ENCODE data around the gene OR52W1. TPM values are rescaled to one million over a fixed set of nuclear protein-coding genes. Genes with fewer than 3 reads are reported as not detected.

Gene OR52W1
- total and polyA plus RNA-seq, 10 of the 15 experiments (the other 5 are each of a cell fraction or from before 2014, with no cell fraction given) = not detected

- DNase-seq (ENCODE audit: low read depth, low spot score) (no peak), FAIRE-seq (no peak), ATAC-seq (no peak)
- Histone ChIP-seq H4K20me1 (ENCODE audit: control insufficient read depth, insufficient read depth) (no peaks in the 10 kb centered on the region), H3K9ac (ENCODE audit: control insufficient read depth, insufficient read depth, low read length) (no peak overlapping the region), H3K9me3 (replicated peaks; ENCODE audit: control insufficient read depth, insufficient read depth, low read length) (no peaks in the 10 kb centered on the region), H3K4me1 (ENCODE audit: control insufficient read depth, insufficient read depth, low read length) (no peaks in the 10 kb centered on the region), H3K27ac (ENCODE audit: control insufficient read depth, insufficient read depth) (no peak overlapping the region), H3K79me2 (ENCODE audit: control insufficient read depth, insufficient read depth, low read length) (no peaks in the 10 kb centered on the region), H2AFZ (ENCODE audit: control insufficient read depth, low read depth, low read length) (no peak overlapping the region), H3K4me2 (ENCODE audit: control insufficient read depth, insufficient read depth) (no peak overlapping the region), H3K27me3 (replicated peaks in 1 of 2; ENCODE audit: control insufficient read depth in 2 of 2, insufficient read depth in 2 of 2, low read length in 1 of 2) (no peaks in the 10 kb centered on the region), H3K4me3 (no peak overlapping the region), H3K36me3 (ENCODE audit: control insufficient read depth in 2 of 2, insufficient read depth in 2 of 2, low read length in 1 of 2) (no peaks in the 10 kb centered on the region)
- in situ Hi-C loops (cut with MboI) = loop anchor here (5.0 kb wide), 1 partner anchor 107 kb away; no protein-coding TSS in a partner anchor
- TF ChIP-seq RCOR1 (conservative IDR thresholded peaks at IDR 0.05; ENCODE audit: low read depth, low read length) = no peak
- TF ChIP-seq ELK1 (IDR thresholded peaks at IDR 0.05; ENCODE audit: low read depth, low read length) = no peak
- TF ChIP-seq HSF1 (IDR thresholded peaks at IDR 0.05; ENCODE audit: low read depth, low read length) = no peak
- no peak for TF ChIP-seq E2F8 (IDR thresholded peaks at IDR 0.05; ENCODE audit: low read depth, partially characterized antibody)
- no peak for TF ChIP-seq ASH2L (IDR thresholded peaks at IDR 0.05; ENCODE audit: borderline replicate concordance, low read depth)
- TF ChIP-seq MEF2A (IDR thresholded peaks at IDR 0.05; ENCODE audit: insufficient read depth, low read depth, low read length) = no peak
- intact Hi-C loops (cut with micrococcal nuclease; ENCODE audit: unreplicated experiment) = no loop called here
- CTCF ChIA-PET = no interaction called here
- BruUV-seq (replicated peaks) = no TSS peak
- SMC1A ChIA-PET (ENCODE audit: uncharacterized antibody, unreplicated experiment) = interaction anchor here (0.7 kb wide), 1 partner anchor 9 kb away, joined by 4 read pairs; no protein-coding TSS in a partner anchor
- POLR2A ChIA-PET = interaction anchor here (0.6 kb wide), 1 partner anchor 448 kb away, joined by 8 read pairs; no protein-coding TSS in a partner anchor
- RAD21 ChIA-PET (ENCODE audit: unreplicated experiment) = no interaction called here
- WGBS (ENCODE audit: insufficient coverage, insufficient replicate concordance, low lambda C conversion rate, missing lambda C conversion rate) = 50% methylated on average over 2 of the region's 2 CpGs
Measured at GRCh38 chr11:6245536-6245935, 46.5 kb downstream of the OR52W1 start.

Measured in GM12878 (cell line).